HEK293T (cell line): ENCODE results near the gene CBY3.
"Not testable (repeated sequence)": the region's sequence is repeated elsewhere in the genome, so short reads cannot be mapped to it uniquely, and the experiment has no call there.

Experiments
- CTCF ChIA-PET: fragments of 350-600 bp; formaldehyde crosslinking; extraction: SDS; loops from one replicate; lab custom pipeline; 2021; ENCODE audit warnings: antibody characterized with exemption, inconsistent platforms; lab: Yijun Ruan, JAX
- POLR2A ChIA-PET: fragments of 350-600 bp; formaldehyde crosslinking; extraction: SDS; loops from one replicate; lab custom pipeline; 2020; ENCODE audit warnings: antibody characterized with exemption, inconsistent platforms; lab: Yijun Ruan, JAX
- DNase-seq: peaks from one replicate; pipeline ENCODE4 v3.0.0; 2012; ENCODE audit warnings: mixed read lengths; ENCODE audit errors: extremely low spot score
- ARNT ChIP-seq: fragments of 450-650 bp; IDR thresholded peaks from 2 replicates; pipeline ENCODE4 v1.6.1; 2017; ENCODE audit warnings: mild to moderate bottlenecking
- BHLHE40 ChIP-seq: fragments of 450-650 bp; IDR thresholded peaks from 2 replicates; pipeline ENCODE4 v1.6.1; 2016; ENCODE audit warnings: mild to moderate bottlenecking, moderate library complexity, borderline replicate concordance
- CTBP1 ChIP-seq: fragments of 450-650 bp; IDR thresholded peaks from 2 replicates; pipeline ENCODE4 v1.6.1; 2016; ENCODE audit warnings: borderline replicate concordance
- ELF4 ChIP-seq: fragments of 450-650 bp; IDR thresholded peaks from 2 replicates; pipeline ENCODE4 v1.6.1; 2017; ENCODE audit warnings: antibody characterized with exemption
- FOXA1 ChIP-seq: fragments of 450-650 bp; IDR thresholded peaks from 2 replicates; pipeline ENCODE4 v1.6.1; 2016; ENCODE audit warnings: mild to moderate bottlenecking
- FOXK2 ChIP-seq: fragments of 450-650 bp; IDR thresholded peaks from 2 replicates; pipeline ENCODE4 v1.6.1; 2016; ENCODE audit warnings: mild to moderate bottlenecking
- FOXM1 ChIP-seq: fragments of 450-650 bp; IDR thresholded peaks from 2 replicates; pipeline ENCODE4 v1.6.1; 2017; ENCODE audit warnings: mild to moderate bottlenecking, borderline replicate concordance
- HDGF ChIP-seq: fragments of 450-650 bp; IDR thresholded peaks from 2 replicates; pipeline ENCODE4 v1.6.1; 2017; ENCODE audit warnings: antibody characterized with exemption, borderline replicate concordance
- L3MBTL2 ChIP-seq: fragments of 450-650 bp; conservative IDR thresholded peaks from 2 replicates; pipeline ENCODE4 v1.6.1; 2016; ENCODE audit warnings: mild to moderate bottlenecking
- LEF1 ChIP-seq: fragments of 450-650 bp; IDR thresholded peaks from 2 replicates; pipeline ENCODE4 v1.6.1; 2017; ENCODE audit warnings: mild to moderate bottlenecking, borderline replicate concordance
- NFRKB ChIP-seq: fragments of 450-650 bp; IDR thresholded peaks from 2 replicates; pipeline ENCODE4 v1.6.1; 2016; ENCODE audit warnings: mild to moderate bottlenecking, moderate library complexity
- SP1 ChIP-seq: fragments of 450-650 bp; IDR thresholded peaks from 2 replicates; pipeline ENCODE4 v1.6.1; 2017
- SUZ12 ChIP-seq: fragments of 450-650 bp; IDR thresholded peaks from 2 replicates; pipeline ENCODE4 v1.6.1; 2016; ENCODE audit warnings: mild to moderate bottlenecking
- TARDBP ChIP-seq: fragments of 450-650 bp; IDR thresholded peaks from 2 replicates; pipeline ENCODE4 v1.6.1; 2016
- ZNF384 ChIP-seq: fragments of 450-650 bp; IDR thresholded peaks from 2 replicates; pipeline ENCODE4 v1.6.1; 2016
- TF ChIP-seq, protein P1 (sequence below): fragments of 450-650 bp; IDR thresholded peaks from 2 replicates; pipeline ENCODE4 v1.6.1; 2016

The CBY3 gene

DNA sequence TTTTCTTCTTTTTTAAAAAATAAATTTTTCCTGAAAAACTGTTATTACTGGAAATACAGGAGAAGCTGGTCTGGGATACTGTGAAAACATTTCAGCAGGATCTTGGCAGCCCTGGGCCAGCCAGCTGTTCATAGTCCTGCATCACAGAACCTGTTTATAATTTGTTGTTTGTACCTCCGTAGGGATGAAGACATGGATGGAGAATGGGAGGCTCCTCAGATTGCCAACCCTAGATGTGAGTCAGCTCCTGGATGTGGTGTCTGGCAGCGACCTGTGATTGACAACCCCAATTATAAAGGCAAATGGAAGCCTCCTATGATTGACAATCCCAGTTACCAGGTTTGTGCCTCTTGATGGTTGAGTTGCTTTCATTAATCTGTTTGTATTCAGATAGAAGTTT, 39.4 kb upstream of the CBY3 start:
- TF ChIP-seq FOXK2 (no peak), ARNT (no peak), FOXA1 (no peak), SP1 (no peak), ELF4 (no peak), LEF1 (no peak), CTBP1 (no peak), TARDBP (no peak), HDGF (no peak), BHLHE40 (no peak), NFRKB (no peak)
- TF ChIP-seq, protein P1, sequence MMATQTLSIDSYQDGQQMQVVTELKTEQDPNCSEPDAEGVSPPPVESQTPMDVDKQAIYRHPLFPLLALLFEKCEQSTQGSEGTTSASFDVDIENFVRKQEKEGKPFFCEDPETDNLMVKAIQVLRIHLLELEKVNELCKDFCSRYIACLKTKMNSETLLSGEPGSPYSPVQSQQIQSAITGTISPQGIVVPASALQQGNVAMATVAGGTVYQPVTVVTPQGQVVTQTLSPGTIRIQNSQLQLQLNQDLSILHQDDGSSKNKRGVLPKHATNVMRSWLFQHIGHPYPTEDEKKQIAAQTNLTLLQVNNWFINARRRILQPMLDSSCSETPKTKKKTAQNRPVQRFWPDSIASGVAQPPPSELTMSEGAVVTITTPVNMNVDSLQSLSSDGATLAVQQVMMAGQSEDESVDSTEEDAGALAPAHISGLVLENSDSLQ = no peak
- ChIA-PET CTCF (no interaction called here), POLR2A (interaction anchor here (1.3 kb wide), 1 partner anchor 12 kb away, joined by 6 read pairs; the partner anchor contains the start of gene MAML1)
- DNase-seq = no peak

DNA sequence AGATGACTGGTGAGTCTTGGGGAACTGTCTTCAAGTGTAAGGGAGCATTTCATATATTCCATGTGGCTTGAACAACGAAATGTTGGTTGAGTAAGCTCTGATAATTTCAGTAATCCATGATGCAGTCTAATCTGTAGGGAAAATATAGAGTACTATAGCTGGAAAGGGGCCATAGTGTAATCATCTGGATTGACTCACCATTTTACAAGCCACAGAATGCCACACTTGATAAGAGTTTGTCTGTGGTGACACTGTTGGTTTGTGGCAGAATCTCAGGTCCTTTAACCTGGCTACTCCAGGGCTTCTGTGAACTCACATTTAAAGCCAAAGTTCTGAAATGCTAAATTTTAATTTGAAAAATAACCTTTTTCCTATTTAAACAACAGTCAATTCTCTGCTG, 35.5 kb upstream of the CBY3 start:
- POLR2A ChIA-PET = interaction anchor here (0.9 to 1.0 kb wide), 3 partner anchors 12 to 93 kb away, joined by 3 to 4 read pairs (median 3); partner anchors contain the start of genes HNRNPH1 and MAML1
- no peak for DNase-seq
- TF ChIP-seq, protein P1 = no peak
- TF ChIP-seq FOXM1 (no peak), SP1 (no peak), CTBP1 (no peak), LEF1 (no peak), TARDBP (no peak), ELF4 (no peak), SUZ12 (no peak), BHLHE40 (no peak), ZNF384 (no peak)
- CTCF ChIA-PET = interaction anchor here (0.7 to 1.1 kb wide), 2 partner anchors 14 to 192 kb away, joined by 3 to 4 read pairs; no protein-coding TSS in a partner anchor

DNA sequence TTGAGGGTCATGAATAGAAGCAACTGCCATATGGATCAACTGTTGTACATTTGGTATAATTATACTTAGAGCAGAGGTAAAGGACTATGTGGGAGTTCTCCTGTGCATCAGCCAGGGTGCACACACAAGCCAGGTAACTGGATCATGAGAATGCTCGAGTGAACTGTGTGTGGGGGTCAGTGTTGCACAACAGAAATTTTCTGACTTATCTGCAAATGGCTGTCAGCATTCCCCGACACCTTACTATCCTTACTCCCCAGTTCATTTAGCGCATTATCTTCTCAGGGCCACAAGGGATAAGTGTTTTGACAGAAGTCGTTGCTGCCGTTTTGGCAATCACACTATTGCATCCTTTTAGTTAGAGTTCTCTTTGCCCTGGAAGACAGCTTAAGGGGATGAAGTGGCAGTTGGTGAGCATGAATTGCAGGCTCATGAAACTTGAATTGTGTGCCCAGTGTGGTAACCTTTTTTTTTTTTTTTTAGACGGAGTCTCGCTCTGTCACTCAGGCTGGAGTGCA, 19.6 kb upstream of the CBY3 start:
- DNase-seq = no peak

DNA sequence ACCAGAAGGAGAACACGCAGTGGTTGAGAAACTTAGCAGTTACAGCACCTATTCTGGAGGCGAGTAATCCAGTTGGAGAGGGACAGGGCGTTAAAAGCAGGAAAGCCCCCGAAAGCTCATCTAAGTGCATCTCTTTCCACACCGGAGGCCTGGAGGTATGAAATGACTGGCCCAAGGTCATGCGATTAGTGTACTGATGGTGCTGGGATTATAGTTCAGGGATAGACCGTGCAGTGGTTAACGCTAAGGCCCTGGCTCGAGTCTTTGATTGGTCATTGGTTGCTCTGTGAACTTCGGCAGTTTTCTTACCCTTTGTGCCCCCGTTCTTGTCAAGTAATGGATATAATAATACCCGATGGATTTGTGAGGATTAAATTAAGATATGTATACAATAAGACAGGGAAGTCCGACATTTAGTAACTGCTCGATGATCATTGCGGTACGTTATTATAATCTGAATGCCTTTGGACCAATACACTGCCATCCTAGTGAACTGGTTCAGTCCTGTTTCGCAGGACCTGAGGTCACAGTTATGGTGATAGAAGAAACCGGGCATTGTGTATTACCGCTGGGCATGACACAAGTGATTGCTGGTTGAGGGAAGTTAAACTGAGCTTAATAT, 18.9 kb upstream of the CBY3 start:
- DNase-seq = peak; percentile 27
- no peak for TF ChIP-seq L3MBTL2
- TF ChIP-seq FOXK2 = no peak
- TF ChIP-seq HDGF = 0 out of 2 replicates have a peak, but pooled peaks have one; percentile 26
- POLR2A ChIA-PET = interaction anchor here (1.1 kb wide), 1 partner anchor 22 kb away, joined by 4 read pairs; no protein-coding TSS in a partner anchor
- CTCF ChIA-PET = no interaction called here

More for the DNA sequence above, 19.6 kb upstream of the CBY3 start:
- ChIA-PET POLR2A (interaction anchor here (1.1 kb wide), 1 partner anchor 23 kb away, joined by 4 read pairs; no protein-coding TSS in a partner anchor), CTCF (no interaction called here)
- TF ChIP-seq, protein P1 = 0 out of 2 replicates have a peak, but pooled peaks have one; percentile 40
- TF ChIP-seq ARNT = no peak

DNA sequence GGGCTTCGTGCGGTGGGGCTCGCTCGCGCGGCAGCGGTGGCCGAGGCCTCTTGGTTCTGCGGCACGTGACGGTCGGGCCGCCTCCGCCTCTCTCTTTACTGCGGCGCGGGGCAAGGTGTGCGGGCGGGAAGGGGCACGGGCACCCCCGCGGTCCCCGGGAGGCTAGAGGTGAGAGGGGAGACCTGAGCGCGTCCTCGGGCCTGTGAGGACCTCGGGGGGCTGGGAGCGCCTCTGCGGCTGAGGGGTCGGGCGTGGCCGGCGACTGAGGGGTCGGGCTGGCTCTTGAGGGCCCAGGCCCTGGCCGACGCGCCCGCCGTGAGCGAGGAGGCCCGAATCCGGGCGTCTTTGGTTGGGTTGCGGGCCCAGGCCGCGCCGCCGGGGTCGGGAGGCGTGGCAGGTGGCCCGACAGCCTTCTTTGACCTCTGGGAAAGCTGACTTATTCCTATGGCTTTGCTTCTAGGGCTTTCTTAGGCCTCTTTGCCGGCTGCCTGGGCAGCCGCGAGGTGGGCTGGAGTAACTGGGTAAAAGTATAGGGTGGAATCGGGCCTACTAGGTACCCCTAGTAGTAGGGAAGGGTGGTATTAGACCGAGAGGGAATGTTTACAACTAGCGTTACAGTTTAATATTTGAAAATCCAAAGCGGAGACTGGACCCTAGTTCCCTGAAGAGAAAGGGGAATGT, 18.2 kb upstream of the CBY3 start, which contains the start of gene CANX:
Gene CANX, plus strand, starts transcription at position 33 of the 681 bp plus-strand sequence. CDS start 6,715 bp downstream, outside the sequence.
- peak; percentile 56 for DNase-seq
- CTCF ChIA-PET = no interaction called here
- POLR2A ChIA-PET = no interaction called here
- TF ChIP-seq NFRKB (no peak), L3MBTL2 (peak; percentile 91)

DNA sequence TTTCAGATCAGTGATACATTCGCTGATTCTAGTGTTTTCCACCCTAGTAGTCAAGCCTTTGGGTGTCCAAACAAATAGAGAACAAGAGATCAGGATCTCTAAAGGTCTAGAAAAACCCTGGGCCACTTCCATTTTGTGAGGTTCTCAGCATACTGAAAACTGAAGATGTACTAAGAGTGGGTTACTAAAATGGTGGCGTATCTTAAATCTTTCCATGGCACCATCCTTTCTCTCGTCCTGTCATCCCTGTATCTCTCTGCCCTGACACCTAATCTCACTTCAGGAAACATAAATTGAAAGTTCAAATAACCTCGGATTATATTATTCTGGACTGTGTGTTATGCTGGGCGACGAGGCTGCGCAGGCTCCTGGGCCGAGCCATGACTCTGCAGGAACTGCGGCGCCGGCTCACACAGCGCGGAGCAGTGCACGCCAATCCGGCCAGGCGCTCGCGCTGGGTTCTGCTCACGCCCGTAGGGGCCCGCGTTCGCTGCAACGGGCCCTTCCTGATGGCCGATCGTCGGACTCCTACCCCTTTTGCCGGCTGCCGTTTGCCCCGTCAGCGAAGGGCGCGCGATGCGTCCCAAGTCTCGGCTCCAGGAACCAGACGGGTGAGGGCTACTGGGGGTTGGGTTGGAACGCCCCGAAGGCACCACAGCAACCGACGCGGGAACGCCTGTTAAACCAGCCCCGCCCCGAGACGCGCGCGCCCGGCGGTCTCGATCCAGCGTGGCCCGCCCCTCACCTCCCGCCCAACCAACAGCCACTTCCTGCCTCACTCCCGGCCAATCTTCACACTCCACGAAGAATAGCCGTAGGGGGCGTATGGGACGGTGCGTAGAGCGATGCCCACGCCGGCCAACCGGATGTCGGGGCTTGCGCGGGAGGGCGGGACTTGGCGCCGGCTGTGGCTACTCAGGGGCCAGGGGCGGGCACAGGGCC, 17.4 kb upstream of the CBY3 start:
- peak; percentile 99 for DNase-seq
- TF ChIP-seq ARNT (no peak), FOXK2 (no peak), FOXA1 (no peak), ZNF384 (no peak), SP1 (no peak; the same call in 1 of the 2 replicates), HDGF (peak; percentile 92; the same call in 1 of the 2 replicates), CTBP1 (no peak), ELF4 (peak; percentile 74), LEF1 (no peak), L3MBTL2 (no peak; the same call in none of the 2 replicates), NFRKB (no peak), FOXM1 (no peak)
- TF ChIP-seq, protein P1 = peak; percentile 100
- CTCF ChIA-PET = no interaction called here
- POLR2A ChIA-PET = interaction anchor here (2.3 kb wide), 1 partner anchor 20 kb away, joined by 11 read pairs; no protein-coding TSS in a partner anchor

DNA sequence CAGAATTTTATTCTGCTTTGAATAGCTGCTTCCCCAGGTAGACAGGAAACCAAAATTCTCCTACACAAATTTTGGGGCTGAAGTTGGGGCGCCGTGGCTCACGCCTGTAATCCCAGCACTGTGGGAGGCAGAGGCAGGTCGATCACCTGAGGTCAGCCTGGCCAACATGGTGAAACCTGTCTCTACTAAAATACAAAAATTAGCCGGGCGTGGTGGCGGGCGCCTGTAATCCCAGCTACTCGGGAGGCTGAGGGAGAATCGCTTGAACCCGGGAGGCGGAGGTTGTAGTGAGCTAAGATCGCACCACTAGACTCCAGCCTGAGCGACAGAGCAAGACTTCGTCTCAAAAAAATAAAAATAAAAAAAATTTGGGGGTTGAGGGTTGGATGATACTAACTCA, 16.7 kb upstream of the CBY3 start:
- POLR2A ChIA-PET = interaction anchor here (0.9 to 2.3 kb wide), 2 partner anchors 16 to 19 kb away, joined by 6 to 11 read pairs; partner anchors contain the start of gene CBY3
- CTCF ChIA-PET, DNase-seq: not testable (repeated sequence)
